Adipocyte (in vitro differentiated cells): ENCODE measurements around the gene PRG3.
A peak's percentile ranks its signal among the peaks of the same experiment; 100 is the strongest.

ENCODE experiments used
- DNase-seq: peaks from one replicate; pipeline ENCODE4 v3.0.0-alpha.2; 2015; ENCODE audit warnings: low read depth
- H3K27me3 ChIP-seq: replicated peaks from 2 replicates; pipeline ENCODE4 v1.7.0; 2013; ENCODE audit warnings: mild to moderate bottlenecking, low read length, moderate library complexity; ENCODE audit not compliant: control insufficient read depth, insufficient read depth
- H3K36me3 ChIP-seq: 2 replicates; pipeline ENCODE4 v1.7.0; 2013; ENCODE audit warnings: low read length, mild to moderate bottlenecking, moderate library complexity; ENCODE audit not compliant: control insufficient read depth, insufficient read depth, severe bottlenecking
- H3K4me1 ChIP-seq: 2 replicates; pipeline ENCODE4 v1.7.0; 2013; ENCODE audit warnings: mild to moderate bottlenecking, low read length, moderate library complexity; ENCODE audit not compliant: control insufficient read depth, insufficient read depth
- H3K4me3 ChIP-seq: 2 replicates; pipeline ENCODE4 v1.7.0; 2013; ENCODE audit warnings: mild to moderate bottlenecking, low read length, moderate library complexity
- H3K9ac ChIP-seq: 2 replicates; pipeline ENCODE4 v1.7.0; 2013; ENCODE audit warnings: mild to moderate bottlenecking, low read length, moderate library complexity
- H3K9me3 ChIP-seq: 2 replicates; pipeline ENCODE4 v1.7.0; 2013; ENCODE audit warnings: mild to moderate bottlenecking, low read length, moderate library complexity; ENCODE audit not compliant: control insufficient read depth

Gene PRG3, protein sequence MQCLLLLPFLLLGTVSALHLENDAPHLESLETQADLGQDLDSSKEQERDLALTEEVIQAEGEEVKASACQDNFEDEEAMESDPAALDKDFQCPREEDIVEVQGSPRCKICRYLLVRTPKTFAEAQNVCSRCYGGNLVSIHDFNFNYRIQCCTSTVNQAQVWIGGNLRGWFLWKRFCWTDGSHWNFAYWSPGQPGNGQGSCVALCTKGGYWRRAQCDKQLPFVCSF

GRCh38 chr11:57380975-57381374 is at the start of gene PRG3:
Gene PRG3, minus strand, starts transcription at chr11:57381150. Its CDS starts 442 bp downstream, at chr11:57380708.
- no peak for DNase-seq
- Histone ChIP-seq H3K27me3 (no peaks in the 10 kb centered on the region), H3K9me3 (no peaks in the 10 kb centered on the region), H3K4me1 (no peaks in the 10 kb centered on the region), H3K9ac (no peak within 1 kb of the TSS), H3K4me3 (no peak within 1 kb of the TSS), H3K36me3 (no peaks in the 10 kb centered on the region)

- no peaks in the 10 kb centered on the region for H3K27me3 ChIP-seq
- peaks cover 56% of the 10 kb centered on the region for H3K4me1 ChIP-seq
- no peaks in the 10 kb centered on the region for H3K36me3 ChIP-seq
- H3K9me3 ChIP-seq, result no peaks in the 10 kb centered on the region
- DNase-seq, result no peak
- H3K4me3 ChIP-seq, result no peak overlapping the region
- no peak overlapping the region for H3K9ac ChIP-seq
These were observed 49.0 kb upstream of the PRG3 start for GRCh38 chr11:57429946-57430345.

GRCh38 chr11:57428643-57429042 is 47.7 kb upstream of the PRG3 start:
- no peak for DNase-seq
- no peaks in the 10 kb centered on the region for H3K27me3 ChIP-seq
- no peaks in the 10 kb centered on the region for H3K9me3 ChIP-seq
- no peak overlapping the region for H3K4me3 ChIP-seq
- H3K9ac ChIP-seq, result peak overlapping the region; percentile 88
- H3K36me3 ChIP-seq, result no peaks in the 10 kb centered on the region
- peaks cover 58% of the 10 kb centered on the region for H3K4me1 ChIP-seq

DNA sequence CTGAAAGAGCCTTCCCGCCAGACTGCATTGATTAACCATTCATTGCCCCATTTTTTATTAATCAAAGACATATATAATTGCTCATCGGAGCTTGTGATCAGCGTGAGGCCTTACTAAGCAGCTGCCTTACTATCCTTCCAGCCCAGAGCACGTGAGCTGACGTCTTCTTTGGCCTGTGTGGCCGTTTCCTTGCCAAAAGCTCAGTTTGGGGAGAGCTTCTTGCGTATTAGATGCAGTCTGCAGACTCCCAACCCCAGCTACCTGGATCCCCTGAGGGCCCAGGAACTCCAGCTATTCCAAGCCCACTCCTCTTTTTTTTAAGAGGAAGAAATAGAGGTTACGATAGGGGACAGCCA is 46.8 kb upstream of the PRG3 start:
- Histone ChIP-seq H3K27me3 (no peaks in the 10 kb centered on the region), H3K4me1 (peaks cover 48% of the 10 kb centered on the region), H3K36me3 (no peaks in the 10 kb centered on the region), H3K9ac (peak overlapping the region; percentile 88), H3K4me3 (peak overlapping the region; percentile 75), H3K9me3 (no peaks in the 10 kb centered on the region)
- DNase-seq, result no peak

DNA sequence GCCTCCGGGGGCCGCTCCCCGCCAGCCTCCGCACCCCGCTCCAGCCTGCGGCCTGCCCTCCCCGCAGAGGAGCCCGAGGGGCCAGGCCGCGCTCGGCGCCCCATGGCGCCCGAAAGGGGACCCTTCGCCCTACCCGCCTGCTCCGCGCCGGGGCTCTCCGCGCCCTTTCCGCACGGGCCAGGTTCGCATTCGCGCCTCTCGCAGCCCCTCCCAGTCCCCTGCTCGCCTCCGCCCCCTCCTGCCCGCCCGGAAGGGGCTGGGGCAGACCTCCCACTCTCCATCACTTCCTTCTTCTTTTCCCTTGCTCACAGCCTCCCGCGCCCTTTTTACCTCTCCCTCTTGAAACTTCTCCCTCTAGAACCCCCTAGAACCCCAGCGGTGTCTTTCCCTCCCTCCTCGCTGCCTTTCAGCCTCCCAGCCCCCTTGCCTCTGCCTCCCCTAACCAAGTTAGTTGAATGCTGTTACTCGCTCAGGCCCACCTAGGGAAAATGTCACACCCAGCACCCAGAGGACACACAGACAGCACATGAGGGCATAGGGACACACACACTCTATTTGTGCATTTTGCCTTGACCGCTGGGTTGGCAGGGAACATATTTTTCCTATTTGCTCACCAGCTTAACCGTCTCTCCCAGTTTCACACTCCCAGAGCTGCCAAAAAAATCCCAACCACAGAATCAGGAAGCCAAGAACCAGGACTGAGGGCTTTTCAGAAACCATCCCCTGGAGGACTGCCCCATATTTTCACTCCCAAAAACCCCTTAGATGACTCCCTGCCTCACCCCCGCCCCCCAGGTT is 46.2 kb upstream of the PRG3 start, which contains the start of gene SLC43A3:
Gene SLC43A3 (minus strand): TSS at position 193 of the 798 bp plus-strand sequence. CDS start 949 bp downstream, outside the sequence.
- peak; percentile 81 for DNase-seq
- peak within 1 kb of the TSS; percentile 75 for H3K4me3 ChIP-seq
- no peaks in the 10 kb centered on the region for H3K9me3 ChIP-seq
- no peaks in the 10 kb centered on the region for H3K27me3 ChIP-seq
- H3K4me1 ChIP-seq, result peaks cover 48% of the 10 kb centered on the region
- peak within 1 kb of the TSS; percentile 88 for H3K9ac ChIP-seq
- no peaks in the 10 kb centered on the region for H3K36me3 ChIP-seq

DNA sequence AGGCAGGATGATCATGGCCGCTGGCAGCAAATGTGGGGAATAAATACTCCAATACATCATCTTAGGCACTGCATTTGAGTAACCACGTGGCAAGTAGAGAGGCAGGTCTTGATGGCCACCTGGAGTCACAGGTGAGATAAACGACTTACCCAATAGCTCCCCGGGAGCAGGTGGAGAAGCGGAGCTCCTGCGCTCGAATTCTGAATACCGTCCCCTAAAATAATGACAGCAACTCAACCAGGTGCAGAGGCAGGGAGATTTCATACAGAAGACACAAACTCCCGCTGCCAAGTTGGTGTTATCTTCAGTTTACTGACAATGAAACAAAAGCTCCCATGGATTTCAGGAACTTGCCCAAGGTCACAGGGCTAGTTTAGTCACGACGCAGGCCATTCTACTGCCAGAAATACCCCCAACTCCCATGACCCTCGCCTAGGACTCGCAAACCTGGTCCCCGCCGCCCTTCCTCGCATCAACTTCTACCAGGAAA is 45.5 kb upstream of the PRG3 start:
- Histone ChIP-seq H3K9ac (peak overlapping the region; percentile 88), H3K36me3 (no peaks in the 10 kb centered on the region), H3K9me3 (no peaks in the 10 kb centered on the region), H3K4me1 (peaks cover 48% of the 10 kb centered on the region), H3K4me3 (peak overlapping the region; percentile 75), H3K27me3 (no peaks in the 10 kb centered on the region)
- peak; percentile 22 for DNase-seq

- no peak for DNase-seq
- H3K4me3 ChIP-seq, result peak overlapping the region; percentile 75
These were observed 44.9 kb upstream of the PRG3 start for GRCh38 chr11:57425565-57426438.

DNA sequence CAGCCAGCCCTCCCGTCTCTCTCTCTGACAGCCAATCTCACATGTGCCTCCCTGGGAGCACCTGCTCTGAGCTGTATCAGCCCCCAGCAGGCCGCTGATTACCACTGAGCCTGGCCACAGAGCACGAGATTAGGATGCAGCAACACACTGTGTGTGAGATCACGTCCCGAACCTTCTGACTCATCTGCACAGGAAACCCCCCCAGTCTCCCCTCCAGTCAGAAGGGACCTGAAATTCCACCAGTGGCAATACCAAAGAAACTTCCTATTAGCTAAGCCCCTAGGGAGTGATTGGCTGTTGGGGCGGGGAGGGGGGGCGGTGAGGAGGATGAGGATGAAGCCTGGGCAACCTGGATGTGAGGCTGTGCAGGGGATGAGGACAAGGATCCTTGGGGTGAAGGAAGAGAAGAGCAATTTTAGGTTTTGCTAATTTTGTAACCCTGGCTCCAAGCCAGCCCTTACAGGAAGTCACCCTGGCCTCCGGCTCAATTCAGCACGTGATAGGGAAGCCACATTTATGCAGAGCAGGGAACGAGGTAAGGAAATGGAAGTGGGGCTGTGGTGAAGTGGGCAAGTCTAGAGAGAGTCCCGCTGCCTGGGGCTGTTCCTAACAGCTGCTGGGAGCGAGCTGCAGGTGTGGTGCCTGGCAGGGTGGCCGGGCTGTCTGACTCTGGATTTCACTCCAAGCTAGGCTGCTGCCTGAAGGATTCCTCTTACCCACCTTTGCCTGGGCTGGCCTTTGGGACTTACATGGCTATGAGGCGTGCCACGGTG is 44.0 kb upstream of the PRG3 start:
- DNase-seq, result peak; percentile 42
- H3K9ac ChIP-seq, result peak overlapping the region; percentile 88
- no peaks in the 10 kb centered on the region for H3K27me3 ChIP-seq
- peaks cover 48% of the 10 kb centered on the region for H3K4me1 ChIP-seq
- no peaks in the 10 kb centered on the region for H3K9me3 ChIP-seq
- peaks cover 11% of the 10 kb centered on the region for H3K36me3 ChIP-seq
- peak overlapping the region; percentile 50 for H3K4me3 ChIP-seq

More at GRCh38 chr11:57425565-57426438, 44.9 kb upstream of the PRG3 start:
- Histone ChIP-seq H3K36me3 (peaks cover 2% of the 10 kb centered on the region), H3K27me3 (no peaks in the 10 kb centered on the region), H3K9ac (peak overlapping the region; percentile 88), H3K9me3 (no peaks in the 10 kb centered on the region), H3K4me1 (peaks cover 48% of the 10 kb centered on the region)

DNA sequence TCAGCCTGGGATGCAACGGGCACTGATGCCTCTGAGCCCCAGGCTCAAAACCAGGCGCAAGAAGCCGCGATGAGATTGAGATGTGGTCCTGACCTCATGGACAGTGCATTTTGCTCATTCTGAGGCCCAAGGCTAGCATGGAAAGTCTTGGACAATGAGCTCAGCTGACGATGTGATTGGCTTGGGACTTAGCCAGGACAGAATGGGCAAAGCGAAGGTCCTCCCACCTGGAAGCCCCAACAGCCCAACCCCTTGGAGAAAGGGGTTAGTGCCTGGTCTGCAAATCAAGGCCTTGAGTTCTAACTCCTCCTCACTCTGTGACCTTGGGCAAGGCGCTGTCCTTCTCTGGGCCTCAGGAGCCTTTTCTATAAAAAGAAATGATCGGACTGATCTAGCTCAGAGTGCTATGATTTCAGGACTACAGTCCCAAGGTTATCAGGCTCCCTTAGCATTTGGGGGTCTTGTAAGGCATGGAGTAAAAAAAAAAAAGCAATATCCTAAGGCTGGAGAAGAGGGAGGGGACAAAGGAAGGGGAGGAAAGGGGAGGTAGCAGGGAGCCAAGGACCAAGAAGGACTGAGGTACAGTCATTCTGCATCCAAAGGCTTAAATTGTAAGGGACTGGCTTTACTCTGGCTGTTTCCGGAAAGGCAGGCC is 43.3 kb upstream of the PRG3 start:
- peak overlapping the region; percentile 25 for H3K4me3 ChIP-seq
- no peaks in the 10 kb centered on the region for H3K9me3 ChIP-seq
- H3K36me3 ChIP-seq, result peaks cover 11% of the 10 kb centered on the region
- peak overlapping the region; percentile 72 for H3K9ac ChIP-seq
- peaks cover 50% of the 10 kb centered on the region for H3K4me1 ChIP-seq
- no peak for DNase-seq
- no peaks in the 10 kb centered on the region for H3K27me3 ChIP-seq

GRCh38 chr11:57422669-57423068 is 41.7 kb upstream of the PRG3 start:
- DNase-seq, result no peak
- Histone ChIP-seq H3K4me3 (no peak overlapping the region), H3K9me3 (no peaks in the 10 kb centered on the region), H3K9ac (no peak overlapping the region), H3K27me3 (no peaks in the 10 kb centered on the region), H3K4me1 (peaks cover 50% of the 10 kb centered on the region), H3K36me3 (peaks cover 14% of the 10 kb centered on the region)
